ENCODE results near the gene TBC1D1. TPM values are rescaled to one million over a fixed set of nuclear protein-coding genes. Genes with fewer than 3 reads are reported as not detected.

TBC1D1 gene
- total and polyA plus RNA-seq, 2 experiments from 2014 or later, result 100.0 to 214 TPM

DNA sequence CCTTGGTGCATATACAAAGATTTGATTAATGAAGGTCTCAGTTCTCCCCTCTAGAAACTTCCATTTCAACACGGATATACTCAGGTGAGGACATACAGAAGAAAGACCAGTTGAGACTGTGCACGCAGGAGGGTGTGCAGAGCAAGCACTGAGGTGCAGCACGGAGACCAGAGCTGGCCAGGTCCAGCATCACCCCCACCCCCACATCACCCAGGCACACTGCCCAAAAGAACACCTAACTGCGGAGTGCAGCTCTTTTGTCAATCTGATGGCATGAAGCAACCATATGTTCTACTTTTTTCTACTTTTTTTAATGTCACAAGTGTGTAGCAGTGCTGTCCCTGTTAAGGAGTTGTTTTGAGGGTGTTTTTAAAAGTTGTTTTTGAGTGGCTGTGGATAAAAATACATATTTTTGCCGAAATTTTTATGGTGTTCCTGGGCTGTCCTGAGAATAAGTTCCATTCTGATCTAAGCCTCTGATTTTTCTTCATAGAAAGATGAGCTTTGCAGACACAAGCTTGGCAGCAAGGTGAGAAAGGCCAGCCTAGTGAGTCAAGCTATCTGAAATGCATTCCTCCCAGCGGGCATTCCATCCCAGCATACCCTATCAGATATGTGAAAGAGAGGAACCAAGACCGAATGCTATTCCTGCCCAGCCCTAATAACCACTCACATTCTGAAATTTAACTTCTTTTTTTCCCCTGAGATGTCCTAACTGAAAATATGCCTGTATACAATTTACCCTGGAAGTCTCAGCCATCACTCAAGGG is 243.0 kb downstream of the TBC1D1 start:
- Histone ChIP-seq H3K4me3 (no peak overlapping the region), H3K27me3 (no peaks in the 10 kb centered on the region), H3K4me1 (ENCODE audit: low read depth) (peaks cover 16% of the 10 kb centered on the region), H3K27ac (no peak overlapping the region), H3K36me3 (no peaks in the 10 kb centered on the region), H3K9me3 (ENCODE audit: low read depth) (no peaks in the 10 kb centered on the region)
- DNase-seq (ENCODE audit: low read depth in 1 of 2, low spot score in 1 of 2), result no peak
- TF ChIP-seq, protein P1, sequence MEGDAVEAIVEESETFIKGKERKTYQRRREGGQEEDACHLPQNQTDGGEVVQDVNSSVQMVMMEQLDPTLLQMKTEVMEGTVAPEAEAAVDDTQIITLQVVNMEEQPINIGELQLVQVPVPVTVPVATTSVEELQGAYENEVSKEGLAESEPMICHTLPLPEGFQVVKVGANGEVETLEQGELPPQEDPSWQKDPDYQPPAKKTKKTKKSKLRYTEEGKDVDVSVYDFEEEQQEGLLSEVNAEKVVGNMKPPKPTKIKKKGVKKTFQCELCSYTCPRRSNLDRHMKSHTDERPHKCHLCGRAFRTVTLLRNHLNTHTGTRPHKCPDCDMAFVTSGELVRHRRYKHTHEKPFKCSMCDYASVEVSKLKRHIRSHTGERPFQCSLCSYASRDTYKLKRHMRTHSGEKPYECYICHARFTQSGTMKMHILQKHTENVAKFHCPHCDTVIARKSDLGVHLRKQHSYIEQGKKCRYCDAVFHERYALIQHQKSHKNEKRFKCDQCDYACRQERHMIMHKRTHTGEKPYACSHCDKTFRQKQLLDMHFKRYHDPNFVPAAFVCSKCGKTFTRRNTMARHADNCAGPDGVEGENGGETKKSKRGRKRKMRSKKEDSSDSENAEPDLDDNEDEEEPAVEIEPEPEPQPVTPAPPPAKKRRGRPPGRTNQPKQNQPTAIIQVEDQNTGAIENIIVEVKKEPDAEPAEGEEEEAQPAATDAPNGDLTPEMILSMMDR (IDR thresholded peaks at IDR 0.05; ENCODE audit: low read depth, low read length), result no peak

DNA sequence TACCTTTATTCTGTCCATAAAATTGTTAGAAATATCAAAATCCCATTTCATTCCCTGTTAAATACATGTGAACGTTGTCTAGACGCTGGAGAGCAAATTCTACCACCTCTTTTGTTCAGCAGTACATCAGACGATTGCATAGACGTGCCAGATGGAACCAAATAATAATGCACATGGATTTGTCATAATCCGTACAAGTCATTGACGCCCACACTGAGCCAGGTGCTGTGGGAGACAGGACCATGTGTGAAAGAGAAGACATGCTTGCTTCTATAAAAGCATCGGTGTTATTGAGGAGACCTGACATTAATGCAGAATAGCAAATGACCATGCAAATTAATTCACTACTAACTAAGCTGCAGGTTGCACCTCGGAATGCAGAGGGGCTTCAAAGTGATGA is 244.3 kb downstream of the TBC1D1 start:
- Histone ChIP-seq H3K4me3 (no peak overlapping the region), H3K27me3 (no peaks in the 10 kb centered on the region), H3K9me3 (ENCODE audit: low read depth) (no peaks in the 10 kb centered on the region), H3K27ac (no peak overlapping the region), H3K36me3 (no peaks in the 10 kb centered on the region), H3K4me1 (ENCODE audit: low read depth) (peaks cover 16% of the 10 kb centered on the region)
- TF ChIP-seq, protein P1 (IDR thresholded peaks at IDR 0.05; ENCODE audit: low read depth, low read length), result no peak
- DNase-seq (ENCODE audit: low read depth in 1 of 2, low spot score in 1 of 2), result no peak

DNA sequence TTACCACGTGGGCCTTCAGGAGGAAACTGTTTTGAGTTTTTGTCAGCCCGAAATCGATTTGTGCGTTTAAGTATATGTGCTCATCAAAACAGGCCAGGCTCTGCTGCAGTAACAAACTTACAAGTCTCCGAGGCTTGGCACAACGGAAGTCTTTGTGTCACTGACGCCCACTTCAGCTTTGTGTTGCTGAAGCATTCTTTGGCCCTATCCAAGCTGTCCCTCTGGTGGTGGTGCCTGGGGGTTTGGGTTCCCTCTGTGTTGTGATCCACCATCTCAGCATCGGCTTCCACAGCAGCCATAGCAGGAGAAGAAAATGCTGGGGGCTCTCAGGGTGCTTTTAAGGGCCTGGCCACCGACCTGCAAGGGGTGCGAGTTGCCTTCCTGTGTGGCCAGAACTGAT is 245.7 kb downstream of the TBC1D1 start:
- H3K4me3 ChIP-seq, result no peak overlapping the region
- TF ChIP-seq, protein P1 (IDR thresholded peaks at IDR 0.05; ENCODE audit: low read depth, low read length), result no peak
- no peak for DNase-seq (ENCODE audit: low read depth in 1 of 2, low spot score in 1 of 2)
- no peak overlapping the region for H3K27ac ChIP-seq
- peaks cover 11% of the 10 kb centered on the region for H3K4me1 ChIP-seq (ENCODE audit: low read depth)
- H3K9me3 ChIP-seq (ENCODE audit: low read depth), result no peaks in the 10 kb centered on the region
- no peaks in the 10 kb centered on the region for H3K36me3 ChIP-seq
- no peaks in the 10 kb centered on the region for H3K27me3 ChIP-seq

DNA sequence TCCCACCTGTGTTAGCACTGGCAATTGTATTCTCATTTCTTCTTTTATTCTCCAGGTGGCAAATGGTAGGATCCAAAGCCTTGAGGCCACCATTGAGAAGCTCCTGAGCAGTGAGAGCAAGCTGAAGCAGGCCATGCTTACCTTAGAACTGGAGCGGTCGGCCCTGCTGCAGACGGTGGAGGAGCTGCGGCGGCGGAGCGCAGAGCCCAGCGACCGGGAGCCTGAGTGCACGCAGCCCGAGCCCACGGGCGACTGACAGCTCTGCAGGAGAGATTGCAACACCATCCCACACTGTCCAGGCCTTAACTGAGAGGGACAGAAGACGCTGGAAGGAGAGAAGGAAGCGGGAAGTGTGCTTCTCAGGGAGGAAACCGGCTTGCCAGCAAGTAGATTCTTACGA is 246.2 kb downstream of the TBC1D1 start:
- H3K4me1 ChIP-seq (ENCODE audit: low read depth), result peaks cover 6% of the 10 kb centered on the region
- H3K27ac ChIP-seq, result no peak overlapping the region
- H3K36me3 ChIP-seq, result no peaks in the 10 kb centered on the region
- no peak overlapping the region for H3K4me3 ChIP-seq
- no peaks in the 10 kb centered on the region for H3K9me3 ChIP-seq (ENCODE audit: low read depth)
- no peaks in the 10 kb centered on the region for H3K27me3 ChIP-seq
- TF ChIP-seq, protein P1 (IDR thresholded peaks at IDR 0.05; ENCODE audit: low read depth, low read length), result no peak
- no peak for DNase-seq (ENCODE audit: low read depth in 1 of 2, low spot score in 1 of 2)

- TF ChIP-seq, protein P1 (IDR thresholded peaks at IDR 0.05; ENCODE audit: low read depth, low read length), result no peak
- H3K27ac ChIP-seq, result no peak overlapping the region
These were observed 247.5 kb downstream of the TBC1D1 start for GRCh38 chr4:38138363-38138762.

More at GRCh38 chr4:38138363-38138762, 247.5 kb downstream of the TBC1D1 start:
- H3K9me3 ChIP-seq (ENCODE audit: low read depth), result no peaks in the 10 kb centered on the region
- H3K4me1 ChIP-seq (ENCODE audit: low read depth), result no peaks in the 10 kb centered on the region
- DNase-seq (ENCODE audit: low read depth in 1 of 2, low spot score in 1 of 2), result no peak
- H3K4me3 ChIP-seq, result no peak overlapping the region
- H3K36me3 ChIP-seq, result no peaks in the 10 kb centered on the region
- H3K27me3 ChIP-seq, result no peaks in the 10 kb centered on the region

Data from cardiac muscle cell (in vitro differentiated cells and primary cell).